Stimulated activated CD8-positive, alpha-beta memory T cell treated with anti-CD3 and anti-CD28 coated beads, Interleukin-2, amount 100 ng/mL, for 1 hour (primary cell): ENCODE data around the gene ZER1.
"Not testable (repeated sequence)": the region's sequence is repeated elsewhere in the genome, so short reads cannot be mapped to it uniquely, and the experiment has no call there.

ENCODE experiments used
- DNase-seq, 2 donors: peaks; one replicate each; pipeline ENCODE4 v3.0.0-alpha.2; 2020; ENCODE audit warnings: low read depth in 2 of 2

ZER1 gene

DNA sequence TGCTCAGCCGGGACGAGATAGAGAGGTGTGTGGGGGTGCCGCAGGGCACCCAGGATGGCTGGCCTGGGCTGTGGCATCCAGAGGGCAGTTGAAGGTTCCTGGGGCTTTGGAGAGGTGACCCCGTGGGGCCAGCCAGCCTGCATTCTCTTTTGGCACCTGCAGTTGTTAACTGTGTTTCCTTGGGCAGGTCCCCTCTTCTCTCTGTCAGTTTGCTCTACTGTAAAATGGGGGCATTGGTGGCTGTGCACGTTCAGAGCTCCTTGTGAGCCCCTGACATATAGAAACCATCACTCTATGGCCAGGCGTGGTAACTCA, 56.3 kb downstream of the ZER1 start:
- no peak for DNase-seq

DNA sequence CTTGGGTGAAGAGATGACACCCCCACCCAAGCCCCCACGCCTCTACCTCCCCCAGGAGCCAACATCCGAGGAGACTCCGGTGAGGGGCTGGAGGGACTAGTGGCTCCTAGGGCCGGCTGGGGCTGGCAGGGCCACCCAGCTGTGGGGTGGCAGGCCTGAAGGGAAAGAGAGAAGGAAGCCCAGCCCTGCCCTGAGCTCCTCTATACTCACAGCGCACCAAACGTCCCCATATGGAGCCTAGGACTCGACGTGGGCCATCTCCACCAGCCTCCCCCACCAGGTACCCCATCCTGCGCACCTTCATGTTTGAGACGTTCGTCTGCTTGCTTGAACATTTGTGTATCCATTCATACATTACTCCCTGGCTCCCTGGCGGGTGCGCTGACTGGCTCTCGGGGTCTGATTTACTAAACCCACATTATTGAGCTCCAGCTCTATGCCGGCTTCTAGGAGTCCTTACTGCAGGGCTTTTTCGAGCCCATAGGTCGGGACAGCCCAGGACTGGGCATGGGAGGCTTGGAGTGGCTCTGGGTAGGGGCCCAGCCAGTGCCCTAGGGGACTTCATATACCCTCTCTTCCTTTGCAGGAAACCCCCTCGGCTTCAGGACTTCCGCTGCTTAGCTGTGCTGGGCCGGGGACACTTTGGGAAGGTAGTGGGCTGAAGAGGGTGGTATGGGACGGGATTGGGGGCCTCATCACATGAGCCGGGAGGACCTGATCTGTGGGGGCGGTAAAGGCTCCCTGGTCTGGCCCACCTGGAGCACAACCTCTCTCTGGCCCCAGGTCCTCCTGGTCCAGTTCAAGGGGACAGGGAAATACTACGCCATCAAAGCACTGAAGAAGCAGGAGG, 56.9 kb downstream of the ZER1 start:
- no peak for DNase-seq

DNA sequence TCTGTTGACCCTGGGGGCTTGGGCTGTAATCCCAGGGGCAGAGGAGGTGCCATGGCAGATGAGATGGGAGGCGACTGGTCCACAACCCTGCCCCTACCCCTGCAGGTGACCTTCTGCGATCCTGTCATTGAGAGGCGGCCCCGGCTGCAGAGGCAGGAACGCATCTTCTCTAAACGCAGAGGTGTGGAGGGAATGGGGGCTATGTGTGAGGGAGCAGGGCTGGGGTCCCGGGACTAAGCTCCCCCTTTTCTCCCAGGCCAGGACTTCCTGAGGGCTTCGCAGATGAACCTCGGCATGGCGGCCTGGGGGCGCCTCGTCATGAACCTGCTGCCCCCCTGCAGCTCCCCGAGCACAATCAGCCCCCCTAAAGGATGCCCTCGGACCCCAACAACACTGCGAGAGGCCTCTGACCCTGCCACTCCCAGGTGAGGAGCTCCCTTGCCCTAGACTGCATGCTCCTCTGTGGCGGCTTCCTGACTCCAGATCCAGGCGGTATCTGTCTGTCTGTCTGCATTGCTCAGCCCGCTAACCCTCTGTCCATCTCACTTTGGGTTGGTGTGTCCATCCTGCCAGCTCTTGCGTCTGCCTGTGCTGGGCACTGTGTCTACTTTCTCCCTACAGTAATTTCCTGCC, 57.7 kb downstream of the ZER1 start:
- DNase-seq, result no peak

DNA sequence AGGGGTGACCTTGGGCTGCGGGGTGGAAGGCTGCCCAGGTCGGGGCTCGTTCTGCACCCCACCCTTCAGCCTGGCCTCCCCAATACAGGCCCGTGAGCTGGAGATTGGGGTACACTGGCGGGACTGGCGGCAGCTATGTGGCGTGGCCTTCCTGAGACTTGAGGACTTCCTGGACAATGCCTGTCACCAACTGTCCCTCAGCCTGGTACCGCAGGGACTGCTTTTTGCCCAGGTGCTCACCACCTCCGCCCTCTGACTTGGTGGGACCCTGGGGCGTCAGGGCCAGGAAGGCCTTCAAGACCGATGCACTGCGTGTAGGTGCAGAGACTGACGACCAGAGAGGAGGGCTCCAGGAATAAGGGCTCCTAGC, 58.3 kb downstream of the ZER1 start:
- DNase-seq, result no peak

DNA sequence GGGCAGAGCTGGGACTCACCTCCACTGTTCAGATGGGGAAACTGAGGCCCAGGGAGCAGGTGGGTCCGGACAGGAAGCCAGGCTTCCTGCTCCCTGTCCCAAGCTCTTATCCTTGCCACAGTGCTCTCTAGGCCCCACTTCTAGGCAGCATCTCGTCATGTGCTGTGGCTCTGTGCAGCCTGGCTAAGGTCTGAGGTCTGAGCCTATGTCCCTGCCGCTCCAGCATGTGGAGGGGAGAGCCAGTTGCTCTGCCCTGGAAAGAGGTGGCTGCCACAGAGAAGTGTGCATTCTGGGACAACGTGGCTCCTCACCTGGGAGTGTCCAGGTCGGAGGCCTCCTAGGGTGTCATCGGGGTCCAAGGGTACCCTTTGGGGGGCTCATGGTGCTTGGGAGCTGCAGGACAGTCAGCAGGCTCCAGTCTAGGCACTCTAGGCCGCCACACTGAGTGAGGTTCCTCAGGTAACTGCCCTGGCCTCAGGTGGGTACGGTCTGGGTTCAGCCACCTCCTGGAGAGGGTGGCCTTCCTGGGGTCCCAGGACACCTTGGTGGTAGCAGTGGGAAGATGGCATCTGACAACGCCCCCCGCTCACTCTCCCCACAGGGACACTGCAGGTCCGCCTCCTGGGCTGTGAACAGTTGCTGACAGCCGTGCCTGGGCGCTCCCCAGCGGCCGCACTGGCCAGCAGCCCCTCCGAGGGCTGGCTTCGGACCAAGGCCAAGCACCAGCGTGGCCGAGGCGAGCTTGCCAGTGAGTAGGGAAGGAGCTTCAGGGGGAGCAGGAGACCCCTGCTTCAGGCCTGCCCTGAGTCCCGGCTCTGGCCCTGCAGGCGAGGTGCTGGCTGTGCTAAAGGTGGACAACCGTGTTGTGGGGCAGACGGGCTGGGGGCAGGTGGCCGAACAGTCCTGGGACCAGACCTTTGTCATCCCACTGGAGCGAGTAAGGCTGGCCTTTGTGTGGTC, 59.0 kb downstream of the ZER1 start:
- no peak for DNase-seq

DNA sequence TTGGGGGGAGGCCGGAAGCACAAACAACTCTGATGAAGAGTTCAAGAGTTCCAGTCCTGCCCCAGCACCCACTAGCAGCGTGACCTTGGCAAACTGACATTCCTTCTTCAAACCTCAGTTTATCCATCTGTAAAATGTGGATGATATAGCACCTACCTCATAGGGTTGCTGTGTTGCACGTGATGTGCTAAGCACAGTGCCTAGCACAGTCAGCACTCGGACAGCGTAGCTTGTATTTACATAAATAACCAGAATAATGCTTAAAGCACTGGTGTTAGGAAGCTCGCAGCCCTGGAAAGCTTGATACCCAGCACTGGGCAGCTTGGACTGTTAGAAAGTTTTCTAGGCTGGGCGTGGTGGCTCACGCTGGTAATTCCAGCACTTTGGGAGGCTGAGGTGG, 64.3 kb downstream of the ZER1 start:
- DNase-seq, result no peak

DNA sequence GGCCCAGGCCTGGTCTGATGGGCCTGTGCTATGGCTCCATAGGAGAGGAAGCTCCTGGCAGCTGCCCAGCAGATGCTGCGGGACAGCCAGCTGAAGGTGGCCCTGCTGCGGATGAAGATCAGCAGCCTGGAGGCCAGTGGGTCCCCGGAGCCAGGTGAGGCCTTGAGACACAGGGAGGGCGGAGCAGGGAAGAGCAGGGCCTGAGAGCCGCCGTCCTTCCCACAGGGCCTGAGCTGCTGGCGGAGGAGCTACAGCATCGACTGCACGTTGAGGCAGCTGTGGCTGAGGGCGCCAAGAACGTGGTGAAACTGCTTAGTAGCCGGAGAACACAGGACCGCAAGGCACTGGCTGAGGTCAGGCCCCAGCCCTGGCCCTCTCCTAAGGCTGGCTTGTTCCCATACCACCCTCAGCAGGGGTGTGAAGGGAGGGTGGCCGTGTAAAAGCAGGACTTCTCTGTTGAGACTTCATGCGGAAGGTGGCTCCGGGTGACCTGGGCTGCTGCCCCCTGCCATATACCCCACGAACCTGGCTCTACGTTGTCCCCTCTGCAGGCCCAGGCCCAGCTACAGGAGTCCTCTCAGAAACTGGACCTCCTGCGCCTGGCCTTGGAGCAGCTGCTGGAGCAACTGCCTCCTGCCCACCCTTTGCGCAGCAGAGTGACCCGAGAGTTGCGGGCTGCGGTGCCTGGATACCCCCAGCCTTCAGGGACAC, 64.9 kb downstream of the ZER1 start:
- DNase-seq, result no peak

DNA sequence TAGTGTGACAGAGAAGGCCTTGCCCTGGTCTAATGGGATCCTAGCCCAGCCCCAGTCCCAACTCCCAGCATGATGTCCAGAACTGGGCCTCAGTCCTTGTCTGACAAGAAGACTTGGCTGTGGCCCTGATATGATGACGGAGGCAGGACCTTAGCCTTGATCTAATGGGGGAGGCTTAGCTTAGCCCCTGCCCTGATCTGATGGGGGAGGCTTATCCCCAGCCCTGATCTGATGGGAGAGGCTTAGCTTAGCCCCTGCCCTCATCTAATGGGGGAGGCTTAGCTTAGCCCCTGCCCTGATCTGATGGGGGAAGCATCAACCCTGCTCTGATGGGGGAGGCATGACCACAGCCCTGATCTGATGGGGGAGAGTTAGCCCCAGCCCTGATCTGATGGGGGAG, 65.7 kb downstream of the ZER1 start:
- DNase-seq, result no peak

DNA sequence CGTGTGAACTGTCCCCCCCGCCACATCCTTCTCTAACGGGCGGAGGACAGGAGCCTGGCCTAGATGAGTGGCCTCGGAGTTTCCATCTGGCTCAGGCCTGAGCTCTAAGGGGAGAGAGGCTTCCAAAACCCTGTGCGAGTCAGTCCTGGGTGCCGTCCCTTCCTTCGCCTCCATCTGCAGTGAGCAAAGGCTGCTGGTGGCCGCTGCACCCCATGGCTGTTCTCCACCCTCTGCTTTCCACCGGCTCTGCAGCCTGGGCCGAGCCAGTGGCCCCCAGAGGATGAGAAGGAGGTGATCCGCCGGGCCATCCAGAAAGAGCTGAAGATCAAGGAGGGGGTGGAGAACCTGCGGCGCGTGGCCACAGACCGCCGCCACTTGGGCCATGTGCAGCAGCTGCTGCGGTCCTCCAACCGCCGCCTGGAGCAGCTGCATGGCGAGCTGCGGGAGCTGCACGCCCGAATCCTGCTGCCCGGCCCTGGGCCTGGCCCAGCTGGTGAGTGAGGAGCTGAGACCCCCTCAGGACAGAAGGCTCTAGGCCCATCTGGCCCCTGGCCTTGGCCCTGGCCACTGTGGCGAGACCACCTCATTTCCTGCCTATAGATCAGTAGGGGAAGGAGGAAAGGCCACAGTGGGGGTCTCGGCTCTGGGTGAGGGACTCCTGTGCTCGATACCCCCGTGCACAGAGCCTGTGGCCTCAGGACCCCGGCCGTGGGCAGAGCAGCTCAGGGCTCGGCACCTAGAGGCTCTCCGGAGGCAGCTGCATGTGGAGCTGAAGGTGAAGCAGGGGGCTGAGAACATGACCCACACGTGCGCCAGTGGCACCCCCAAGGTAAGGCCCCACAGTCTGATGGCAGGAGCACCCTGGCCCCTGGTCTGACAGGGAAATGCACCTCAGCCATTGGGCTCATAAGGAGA, 66.4 kb downstream of the ZER1 start:
- no peak for DNase-seq

DNA sequence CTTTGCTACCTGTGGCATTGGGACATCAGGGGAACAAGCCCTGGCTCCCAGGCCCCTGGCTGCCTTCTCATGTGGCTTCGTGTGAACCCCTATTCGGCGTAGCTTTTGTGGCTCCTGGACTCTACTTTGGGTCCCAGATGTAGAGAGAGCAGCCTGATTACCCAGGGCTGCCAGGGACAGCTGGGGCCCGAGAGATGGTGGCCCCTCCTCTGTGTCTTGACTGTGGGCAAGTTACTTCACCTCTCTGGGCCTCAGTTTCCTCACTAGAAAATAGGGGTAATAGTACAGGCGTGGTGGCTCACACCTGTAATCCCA, 67.4 kb downstream of the ZER1 start:
- DNase-seq, result no peak

DNA sequence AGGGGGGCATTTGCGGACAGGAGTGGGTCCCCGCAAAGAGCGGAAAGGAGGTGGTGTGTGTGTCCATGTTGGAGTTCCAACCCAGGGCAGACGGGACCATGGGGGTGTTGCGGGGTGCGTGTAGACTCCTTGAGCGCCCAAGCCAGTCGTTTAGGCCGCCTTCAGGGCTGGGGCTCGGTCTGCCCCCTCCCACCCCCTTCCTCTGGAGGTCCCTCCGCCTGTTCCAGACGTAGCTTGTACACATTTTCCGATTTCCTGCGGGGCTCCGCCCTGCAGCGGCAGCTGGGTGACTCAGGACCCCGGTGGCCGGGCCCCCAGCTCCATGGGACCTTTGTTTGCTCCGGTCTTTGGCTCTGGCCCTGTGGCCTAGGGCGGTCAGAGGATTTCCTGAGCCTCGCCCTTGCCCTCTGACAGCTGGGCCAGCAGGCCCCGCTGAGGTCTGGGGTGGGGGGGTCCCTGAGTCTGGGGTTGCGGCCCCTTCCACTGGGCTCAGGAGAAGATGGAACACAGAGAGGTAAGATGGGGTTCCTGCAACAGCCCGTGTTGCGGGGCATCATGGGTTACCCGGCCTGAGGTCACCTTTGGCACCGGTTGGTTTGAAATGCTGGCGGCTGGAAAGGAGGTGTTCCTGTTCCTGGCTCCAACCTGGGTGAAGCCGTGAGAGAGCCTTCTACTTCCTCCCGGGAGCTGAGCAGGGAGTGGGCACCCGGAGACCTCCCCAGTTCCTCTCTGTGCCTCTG, 67.9 kb downstream of the ZER1 start:
- DNase-seq, result no peak

DNA sequence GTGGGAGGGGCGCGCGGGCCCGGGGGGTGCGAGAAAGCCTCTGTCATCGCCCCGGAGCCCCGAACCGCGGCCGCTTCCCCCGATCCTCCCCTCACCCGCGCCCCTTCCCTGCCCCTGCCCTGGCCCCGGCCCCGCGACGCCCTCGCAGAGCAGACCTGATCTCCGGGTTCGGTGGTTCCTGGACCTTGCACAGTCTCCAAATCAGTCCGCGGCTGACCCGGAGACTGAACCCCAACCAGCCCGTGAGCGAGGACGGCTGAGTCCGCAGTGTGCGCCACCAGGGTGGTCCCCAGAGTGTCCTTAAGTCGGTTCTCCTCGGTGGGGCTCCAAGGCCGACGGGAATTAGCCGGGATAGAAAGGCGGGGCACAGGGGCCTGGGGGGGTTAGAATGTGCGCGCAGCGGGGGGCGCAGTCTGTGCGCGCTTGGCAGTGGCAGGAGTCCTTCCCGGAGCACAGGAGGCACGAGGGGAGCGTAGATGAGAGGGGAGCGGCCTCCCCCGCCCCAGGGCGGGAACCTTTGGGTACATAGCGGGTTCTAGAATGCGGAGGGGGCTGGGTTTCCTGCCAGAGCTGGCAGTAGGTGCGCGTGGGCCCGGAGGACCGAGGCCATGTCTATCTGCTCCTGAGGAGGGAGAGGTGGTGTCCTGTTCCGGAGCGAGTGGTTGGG, 68.6 kb downstream of the ZER1 start:
- DNase-seq, result no peak

DNA sequence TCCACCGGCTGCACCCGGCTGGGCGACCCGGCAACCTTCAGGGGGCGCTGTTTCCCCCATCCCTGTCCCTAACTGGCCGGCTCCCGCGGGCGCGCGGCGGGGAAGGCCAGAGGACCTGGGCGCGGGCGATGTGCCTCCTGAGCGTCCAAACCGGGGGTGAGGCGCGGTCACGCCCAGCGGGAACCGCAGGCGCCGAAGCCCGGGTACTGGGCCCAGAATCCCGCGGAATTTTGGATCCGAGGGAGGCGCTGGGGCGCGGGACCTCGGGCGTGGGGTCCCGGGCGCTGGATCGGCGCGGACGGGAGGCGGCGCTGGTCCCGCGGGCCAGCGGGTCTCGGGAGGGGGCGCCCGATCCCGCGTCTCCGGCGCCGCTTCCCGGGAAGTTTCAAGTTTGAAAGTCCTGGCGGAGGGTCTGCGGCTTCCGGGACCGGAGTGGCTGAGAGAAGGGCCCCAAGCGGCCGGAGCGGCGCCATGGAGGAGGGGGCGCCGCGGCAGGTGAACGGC, 69.2 kb downstream of the ZER1 start, which contains the start of gene PKN3:
TSS of gene PKN3 (plus strand) at position 59 of the 504 bp plus-strand sequence. CDS start at position 472, 413 bp downstream.
- peak; percentile 69 to 78 for DNase-seq

DNA sequence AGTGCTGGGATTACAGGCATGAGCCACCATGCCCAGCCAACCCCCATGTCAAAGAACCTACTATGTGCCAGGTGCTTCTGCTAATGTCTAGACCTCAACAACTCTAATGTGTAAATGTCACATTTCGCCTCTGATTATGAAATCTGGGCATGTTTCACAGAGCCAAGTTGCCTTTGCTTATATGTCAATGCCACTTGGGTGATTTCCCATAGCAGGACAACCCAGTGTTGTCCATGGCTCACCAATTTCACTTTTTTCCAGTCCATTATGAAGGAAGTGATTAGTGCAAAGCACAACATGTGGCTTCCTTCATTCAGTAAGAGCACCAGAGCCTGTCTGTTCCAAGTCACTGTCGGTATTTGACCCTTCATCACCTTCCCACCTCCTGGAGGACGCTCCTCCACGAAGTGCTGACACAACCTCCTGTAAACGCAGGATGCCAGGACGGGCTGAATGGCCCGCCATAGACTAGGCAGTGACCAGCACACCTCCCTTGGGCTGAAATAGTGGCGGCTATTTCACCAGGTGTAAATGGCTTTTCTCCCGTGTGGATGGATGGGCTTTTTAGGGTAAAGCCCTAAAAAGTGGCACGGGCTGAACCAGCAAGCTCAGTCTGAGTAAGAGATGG, 70.4 kb downstream of the ZER1 start:
- DNase-seq, result no peak

DNA sequence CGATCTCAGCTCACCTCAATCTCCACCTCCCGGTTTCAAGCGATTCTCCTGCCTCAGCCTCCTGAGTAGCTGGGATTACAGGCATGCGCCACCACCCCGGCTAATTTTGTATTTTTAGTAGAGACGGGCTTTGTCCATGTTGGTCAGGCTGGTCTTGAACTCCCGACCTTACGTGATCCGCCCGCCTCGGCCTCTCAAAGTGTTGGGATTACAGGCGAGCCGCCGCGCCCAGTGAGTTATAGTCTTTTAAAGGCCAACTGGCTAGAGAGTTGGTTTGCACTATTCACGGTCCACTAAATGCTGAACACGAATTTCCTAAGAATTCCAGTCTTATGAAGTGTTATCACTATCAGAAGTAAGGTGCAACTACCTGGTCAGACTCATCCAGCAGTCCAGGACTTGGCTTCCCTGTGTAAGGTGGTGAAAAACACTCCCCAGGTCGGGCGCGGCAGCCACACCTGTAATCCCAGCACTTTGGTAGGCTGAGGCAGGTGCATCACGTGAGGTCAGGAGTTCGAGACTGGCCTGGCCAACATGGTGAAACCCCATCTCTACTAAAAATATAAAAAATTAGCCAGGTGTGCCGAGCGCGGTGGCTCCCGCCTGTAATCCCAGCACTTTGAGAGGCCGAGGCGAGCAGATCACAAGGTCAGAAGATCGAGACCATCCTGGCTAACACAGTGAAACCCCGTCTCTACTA, 72.5 kb downstream of the ZER1 start:
- DNase-seq, result not testable (repeated sequence)

DNA sequence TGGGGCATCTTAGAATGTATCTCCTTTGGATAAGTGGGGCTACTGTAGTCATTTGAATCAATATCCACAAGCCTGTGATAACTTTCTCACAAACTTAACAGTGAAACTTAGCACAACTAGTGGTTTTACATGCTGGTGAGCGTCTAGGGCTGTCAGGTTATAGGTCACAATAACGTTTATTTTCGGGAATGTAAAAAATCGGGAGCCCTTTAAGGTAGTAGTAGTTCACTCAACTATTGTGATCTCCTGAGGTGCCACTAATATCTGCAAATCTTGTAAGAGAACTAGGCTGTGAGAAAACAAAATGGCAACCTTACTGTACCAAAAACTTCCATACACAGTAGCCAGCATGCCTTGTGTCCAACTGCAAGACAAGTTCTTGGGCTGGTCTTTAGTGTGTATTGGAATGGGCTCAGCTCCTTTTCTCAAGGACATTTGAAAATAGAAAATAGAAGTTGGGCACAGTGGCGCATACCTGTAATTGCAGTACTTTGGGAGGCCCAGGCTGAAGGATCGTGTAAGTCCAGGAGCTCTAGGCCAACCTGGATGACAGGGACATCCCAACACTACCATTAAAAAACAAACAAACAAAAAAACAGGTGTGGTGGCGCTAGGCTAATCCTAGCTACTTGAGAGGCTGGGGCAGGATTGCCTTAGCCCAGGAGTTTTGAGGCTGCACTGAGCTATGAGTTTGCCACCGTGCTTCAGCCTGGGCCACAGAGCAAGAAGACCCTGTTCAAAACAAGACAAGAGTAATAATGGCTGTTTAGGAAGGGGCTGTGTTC, 74.6 kb downstream of the ZER1 start:
- DNase-seq, result no peak

DNA sequence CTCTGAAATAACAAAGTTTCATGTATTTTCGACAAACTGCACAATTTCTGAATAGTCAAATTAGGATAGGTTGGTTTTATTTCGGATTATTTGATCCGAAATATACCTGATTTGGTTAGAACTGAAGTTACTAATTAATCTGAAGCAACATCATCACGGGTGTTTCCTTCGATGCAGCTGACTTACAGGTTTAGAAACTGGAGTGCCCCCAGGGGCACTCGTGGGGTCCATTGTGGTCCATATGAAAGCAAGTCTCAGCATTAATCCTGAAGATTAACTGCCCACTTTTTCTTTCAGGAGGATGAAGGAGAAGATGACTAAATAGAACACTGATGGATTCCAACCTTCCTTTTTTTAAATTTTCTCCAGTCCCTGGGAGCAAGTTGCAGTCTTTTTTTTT, 77.4 kb downstream of the ZER1 start:
- no peak for DNase-seq
